ENCODE results near the gene SDC3.

SDC3 gene

GRCh38 chr1:30904962-30905335 is 3.6 kb downstream of the SDC3 start:
- no peak for DNase-seq (ENCODE audit: low read depth, low spot score)

GRCh38 chr1:30904191-30904961 is 4.2 kb downstream of the SDC3 start:
- DNase-seq (ENCODE audit: low read depth, low spot score) = no peak

GRCh38 chr1:30903343-30904034 is 5.1 kb downstream of the SDC3 start:
- DNase-seq (ENCODE audit: low read depth, low spot score) = no peak

- no peak for DNase-seq (ENCODE audit: low read depth, low spot score)
Observed at GRCh38 chr1:30902593-30903290, 5.8 kb downstream of the SDC3 start.

GRCh38 chr1:30901798-30902581 is 6.6 kb downstream of the SDC3 start:
- no peak for DNase-seq (ENCODE audit: low read depth, low spot score)

- no peak for DNase-seq (ENCODE audit: low read depth, low spot score)
Observed at GRCh38 chr1:30900931-30901560, 7.5 kb downstream of the SDC3 start.

GRCh38 chr1:30900486-30900885 is 8.1 kb downstream of the SDC3 start:
- no peak for DNase-seq (ENCODE audit: low read depth, low spot score)

GRCh38 chr1:30899577-30900389 is 8.8 kb downstream of the SDC3 start:
- DNase-seq (ENCODE audit: low read depth, low spot score) = no peak

- no peak for DNase-seq (ENCODE audit: low read depth, low spot score)
Observed at GRCh38 chr1:30898031-30898815, 10.3 kb downstream of the SDC3 start.

GRCh38 chr1:30896905-30897304 is 11.7 kb downstream of the SDC3 start:
- no peak for DNase-seq (ENCODE audit: low read depth, low spot score)

- no peak for DNase-seq (ENCODE audit: low read depth, low spot score)
Observed at GRCh38 chr1:30895944-30896660, 12.5 kb downstream of the SDC3 start.

- DNase-seq (ENCODE audit: low read depth, low spot score) = no peak
Observed at GRCh38 chr1:30895382-30895943, 13.1 kb downstream of the SDC3 start.

GRCh38 chr1:30894508-30894973 is 14.0 kb downstream of the SDC3 start:
- no peak for DNase-seq (ENCODE audit: low read depth, low spot score)

- no peak for DNase-seq (ENCODE audit: low read depth, low spot score)
Observed at GRCh38 chr1:30893776-30894507, 14.6 kb downstream of the SDC3 start.

GRCh38 chr1:30892671-30893073 is 15.9 kb downstream of the SDC3 start:
- DNase-seq (ENCODE audit: low read depth, low spot score) = no peak

GRCh38 chr1:30891227-30891552 is 17.4 kb downstream of the SDC3 start:
- DNase-seq (ENCODE audit: low read depth, low spot score) = no peak

- DNase-seq (ENCODE audit: low read depth, low spot score) = no peak
Observed at GRCh38 chr1:30890502-30891226, 17.9 kb downstream of the SDC3 start.
